GM12891 (cell line): ENCODE data around the gene SNTG2.

Experiments
- POLR2A ChIP-seq: IDR thresholded peaks from 2 replicates; pipeline ENCODE4 v1.6.1; 2011; ENCODE audit warnings: low read depth, low read length, control low read depth
- POLR2AphosphoS5 ChIP-seq: IDR thresholded peaks from 2 replicates; pipeline ENCODE4 v1.6.1; 2011; ENCODE audit warnings: low read depth, low read length, control low read depth

DNA sequence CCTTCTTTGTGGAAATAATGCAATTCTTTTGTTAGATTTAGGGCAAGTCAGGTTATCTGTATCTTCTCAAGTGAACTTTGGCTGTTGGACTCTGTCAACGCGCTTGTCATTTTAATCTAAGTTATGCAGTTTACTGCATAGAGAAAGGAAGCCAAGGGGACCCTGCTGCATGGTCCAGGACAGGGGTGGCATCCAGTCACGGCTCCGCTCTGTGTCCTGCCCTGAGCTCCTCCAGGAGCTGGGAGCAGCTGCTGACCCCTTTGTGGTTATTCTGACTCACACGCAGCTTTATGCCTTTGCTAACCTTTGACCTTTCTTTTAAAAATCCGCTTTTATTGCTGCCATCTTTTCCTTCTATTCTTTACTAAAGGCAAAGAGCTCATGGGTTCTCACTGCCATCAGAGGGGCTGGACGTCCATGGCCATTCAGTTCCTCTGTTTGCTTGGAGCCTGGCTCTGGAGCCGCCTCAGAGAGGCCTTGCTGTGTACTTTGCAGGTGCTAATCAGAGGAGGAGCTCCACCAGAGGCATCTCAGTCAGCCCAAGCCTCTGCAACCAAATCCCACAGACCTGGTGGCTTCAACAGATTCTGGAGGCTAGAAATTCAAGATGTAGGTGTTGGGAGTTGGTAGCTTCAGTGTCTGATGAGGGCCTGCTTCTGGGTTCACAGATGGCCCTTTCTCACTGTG lies 39.3 kb downstream of the SNTG2 start:
- TF ChIP-seq POLR2AphosphoS5 (no peak), POLR2A (no peak)
